CD14-positive monocyte (primary cell): Measurements from ENCODE around the gene ZSCAN23. TPM values are rescaled to one million over a fixed set of nuclear protein-coding genes. Genes with fewer than 3 reads are reported as not detected.

Source experiments
- DNase-seq, 3 donors: peaks; one replicate each; pipeline ENCODE4 v3.0.0-alpha.2; 2011 to 2022
- H2AFZ ChIP-seq: 2 replicates; pipeline ENCODE4 v1.6.0; 2012; ENCODE audit warnings: mild to moderate bottlenecking, low read depth, low read length, inconsistent platforms; ENCODE audit not compliant: insufficient read depth, poor library complexity, severe bottlenecking
- H3K27ac ChIP-seq, 2 donors: 1 replicate in 1 of 2; 2 replicates in 1 of 2; pipeline ENCODE4 v1.5.1; 2012 to 2013; ENCODE audit warnings: low read length in 2 of 2, control low read depth in 1 of 2, inconsistent platforms in 1 of 2, low read depth in 1 of 2, mild to moderate bottlenecking in 1 of 2
- H3K27me3 ChIP-seq, 2 donors: one replicate each; pipeline versions ENCODE4 v1.6.0 to v1.6.1; 2011 to 2013; ENCODE audit warnings: low read length in 2 of 2; ENCODE audit not compliant: control insufficient read depth in 2 of 2, insufficient read depth in 2 of 2
- H3K36me3 ChIP-seq, 2 donors: replicated peaks in 1 of 2; 1 replicate in 1 of 2; 2 replicates in 1 of 2; pipeline versions ENCODE4 v1.5.1 to v1.6.1; 2012 to 2013; ENCODE audit warnings: low read length in 2 of 2, control low read depth in 1 of 2, inconsistent platforms in 1 of 2, mild to moderate bottlenecking in 1 of 2; ENCODE audit not compliant: insufficient read depth in 2 of 2, control insufficient read depth in 1 of 2
- H3K4me1 ChIP-seq, 2 donors: 1 replicate in 1 of 2; 2 replicates in 1 of 2; pipeline versions ENCODE4 v1.5.1 to v1.6.1; 2012 to 2013; ENCODE audit warnings: low read length in 2 of 2, control low read depth in 1 of 2, inconsistent platforms in 1 of 2, mild to moderate bottlenecking in 1 of 2, moderate library complexity in 1 of 2; ENCODE audit not compliant: insufficient read depth in 2 of 2, control insufficient read depth in 1 of 2
- H3K4me2 ChIP-seq: replicated peaks from 2 replicates; pipeline ENCODE3; 2012; ENCODE audit warnings: low read length, moderate library complexity, mild to moderate bottlenecking; ENCODE audit not compliant: poor library complexity, severe bottlenecking; ENCODE audit errors: extremely low read depth
- H3K4me3 ChIP-seq, 3 experiments: fragments of 200-600 bp in 1 of 3; sonication (generic) in 1 of 3; replicated peaks in 1 of 3; 1 replicate in 2 of 3; 2 replicates in 1 of 3; pipeline ENCODE4 v1.5.1; 2011 to 2013; ENCODE audit warnings: low read length in 3 of 3, mild to moderate bottlenecking in 3 of 3, control low read depth in 2 of 3, low read depth in 2 of 3, inconsistent platforms in 1 of 3, moderate library complexity in 1 of 3
- H3K79me2 ChIP-seq: 2 replicates; pipeline ENCODE4 v1.6.0; 2012; ENCODE audit warnings: mild to moderate bottlenecking, control low read depth, inconsistent platforms, low read length, moderate library complexity; ENCODE audit not compliant: insufficient read depth
- H3K9ac ChIP-seq: 2 replicates; pipeline ENCODE4 v1.6.0; 2017; ENCODE audit warnings: low read length, mild to moderate bottlenecking; ENCODE audit not compliant: insufficient read depth, poor library complexity, severe bottlenecking
- H3K9me3 ChIP-seq, 2 donors: replicated peaks in 1 of 2; 1 replicate in 1 of 2; 2 replicates in 1 of 2; pipeline versions ENCODE4 v1.5.1 to v1.6.1; 2012 to 2013; ENCODE audit warnings: low read length in 2 of 2, control low read depth in 1 of 2; ENCODE audit not compliant: control insufficient read depth in 1 of 2, insufficient read depth in 1 of 2
- H4K20me1 ChIP-seq: 2 replicates; pipeline ENCODE4 v1.6.0; 2012; ENCODE audit warnings: mild to moderate bottlenecking, low read length, control low read depth, moderate library complexity; ENCODE audit not compliant: insufficient read depth
- H3K27ac Mint-ChIP-seq, 7 donors: one replicate each; pipeline ENCODE4 v1.8.0; 2020; ENCODE audit warnings: mild to moderate bottlenecking in 7 of 7, mixed read lengths in 7 of 7, moderate library complexity in 6 of 7, inconsistent platforms in 2 of 7
- H3K27me3 Mint-ChIP-seq, 3 donors: one replicate each; pipeline ENCODE4 v1.8.0; 2021 to 2022; ENCODE audit warnings: low read depth in 3 of 3, mild to moderate bottlenecking in 3 of 3, mixed read lengths in 3 of 3, moderate library complexity in 3 of 3, inconsistent platforms in 1 of 3
- H3K36me3 Mint-ChIP-seq, 2 donors: one replicate each; pipeline ENCODE4 v1.8.0; 2020; ENCODE audit warnings: mixed read lengths in 2 of 2, inconsistent platforms in 1 of 2, mild to moderate bottlenecking in 1 of 2
- H3K4me1 Mint-ChIP-seq: one replicate; pipeline ENCODE4 v1.8.0; 2020; ENCODE audit warnings: mild to moderate bottlenecking, mixed read lengths
- H3K4me3 Mint-ChIP-seq, 2 donors: one replicate each; pipeline ENCODE4 v1.8.0; 2020; ENCODE audit warnings: mild to moderate bottlenecking in 2 of 2, mixed read lengths in 2 of 2, moderate library complexity in 1 of 2
- H3K9me3 Mint-ChIP-seq, 7 donors: one replicate each; pipeline ENCODE4 v1.8.0; 2020 to 2022; ENCODE audit warnings: mixed read lengths in 7 of 7, mild to moderate bottlenecking in 6 of 7, moderate library complexity in 6 of 7, inconsistent platforms in 2 of 7
- WGBS: methylation state at CpG from one replicate; pipeline ENCODE4 v1.1.5; 2013; ENCODE audit warnings: missing lambda C conversion rate; ENCODE audit not compliant: insufficient coverage; 5-methylcytosine and 5-hydroxymethylcytosine counted together
- intact Hi-C, 2 donors: fragments of 100-400 bp; cut with micrococcal nuclease; formaldehyde crosslinking; loops; one replicate each; pipeline versions ENCODE4 v1.15.0 to v1.15.1; 2023
- polyA plus RNA-seq, 3 donors: library from polyadenylated mRNA; depleted of rRNA in 1 of 3; unstranded in 2 of 3; stranded (reverse) in 1 of 3; fragments of 300-500 nt in 2 of 3; fragments of >200 nt in 1 of 3; fragmentation: Illumina TruSeq in 2 of 3; gene quantifications; 1 replicate in 2 of 3; 2 replicates in 1 of 3; pipeline ENCODE4 v1.2.3, GENCODE V29; 2012 to 2021
- TF ChIP-seq, protein P1 (sequence below): fragments of 200-600 bp; IDR thresholded peaks from one replicate; pipeline ENCODE4 v1.8.0; 2022; ENCODE audit warnings: antibody characterized with exemption, mild to moderate bottlenecking

Gene ZSCAN23
- polyA plus RNA-seq, 3 donors: not detected

DNA sequence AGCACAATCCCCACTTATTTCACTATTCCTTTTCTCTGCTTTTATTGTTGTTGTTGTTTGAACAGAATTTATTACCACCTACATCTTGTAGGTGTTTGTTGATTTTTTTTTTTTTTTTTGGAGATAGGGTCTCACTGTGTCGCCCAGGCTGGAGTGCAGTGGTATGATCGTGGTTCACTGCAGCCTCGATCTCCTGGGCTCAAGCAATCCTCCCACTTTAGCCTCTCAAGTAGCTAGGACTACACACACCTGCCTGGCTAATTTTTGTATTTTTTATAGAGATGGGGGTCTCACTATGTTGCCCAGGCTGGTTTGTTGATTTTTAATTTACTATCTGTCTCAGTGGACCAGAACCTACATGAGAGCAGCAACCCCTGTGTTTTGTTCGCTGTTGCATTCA lies 47.4 kb downstream of the ZSCAN23 start:
- Mint-ChIP-seq H3K4me3 (no peak overlapping the region), H3K36me3 (peaks cover 44 to 50% of the 10 kb centered on the region in 2 donors), H3K27ac (no peak overlapping the region), H3K9me3 (peaks cover 0 to 6% (median 4%) of the 10 kb centered on the region in 7 donors), H3K4me1 (peaks cover 32% of the 10 kb centered on the region), H3K27me3 (peaks cover 8 to 9% (median 8%) of the 10 kb centered on the region in 3 donors)
- DNase-seq: no peak
- peaks cover 2 to 8% of the 10 kb centered on the region in 2 donors for H3K27me3 ChIP-seq
- intact Hi-C loops: no loop called here
- no CpG with 5 or more reads among the region's 4 CpGs for WGBS
- peaks cover 11 to 21% of the 10 kb centered on the region in 2 donors for H3K4me1 ChIP-seq
- no peaks in the 10 kb centered on the region for H3K9me3 ChIP-seq
- H3K4me2 ChIP-seq: no peak overlapping the region
- no peak overlapping the region for H3K27ac ChIP-seq
- no peak overlapping the region for H2AFZ ChIP-seq
- TF ChIP-seq, protein P1, sequence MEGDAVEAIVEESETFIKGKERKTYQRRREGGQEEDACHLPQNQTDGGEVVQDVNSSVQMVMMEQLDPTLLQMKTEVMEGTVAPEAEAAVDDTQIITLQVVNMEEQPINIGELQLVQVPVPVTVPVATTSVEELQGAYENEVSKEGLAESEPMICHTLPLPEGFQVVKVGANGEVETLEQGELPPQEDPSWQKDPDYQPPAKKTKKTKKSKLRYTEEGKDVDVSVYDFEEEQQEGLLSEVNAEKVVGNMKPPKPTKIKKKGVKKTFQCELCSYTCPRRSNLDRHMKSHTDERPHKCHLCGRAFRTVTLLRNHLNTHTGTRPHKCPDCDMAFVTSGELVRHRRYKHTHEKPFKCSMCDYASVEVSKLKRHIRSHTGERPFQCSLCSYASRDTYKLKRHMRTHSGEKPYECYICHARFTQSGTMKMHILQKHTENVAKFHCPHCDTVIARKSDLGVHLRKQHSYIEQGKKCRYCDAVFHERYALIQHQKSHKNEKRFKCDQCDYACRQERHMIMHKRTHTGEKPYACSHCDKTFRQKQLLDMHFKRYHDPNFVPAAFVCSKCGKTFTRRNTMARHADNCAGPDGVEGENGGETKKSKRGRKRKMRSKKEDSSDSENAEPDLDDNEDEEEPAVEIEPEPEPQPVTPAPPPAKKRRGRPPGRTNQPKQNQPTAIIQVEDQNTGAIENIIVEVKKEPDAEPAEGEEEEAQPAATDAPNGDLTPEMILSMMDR: no peak
- H3K4me3 ChIP-seq: no peak overlapping the region
- peaks cover 9% of the 10 kb centered on the region for H3K79me2 ChIP-seq
- no peaks in the 10 kb centered on the region for H4K20me1 ChIP-seq
- H3K9ac ChIP-seq: no peak overlapping the region
- H3K36me3 ChIP-seq: peaks cover 21 to 45% of the 10 kb centered on the region in 2 donors

DNA sequence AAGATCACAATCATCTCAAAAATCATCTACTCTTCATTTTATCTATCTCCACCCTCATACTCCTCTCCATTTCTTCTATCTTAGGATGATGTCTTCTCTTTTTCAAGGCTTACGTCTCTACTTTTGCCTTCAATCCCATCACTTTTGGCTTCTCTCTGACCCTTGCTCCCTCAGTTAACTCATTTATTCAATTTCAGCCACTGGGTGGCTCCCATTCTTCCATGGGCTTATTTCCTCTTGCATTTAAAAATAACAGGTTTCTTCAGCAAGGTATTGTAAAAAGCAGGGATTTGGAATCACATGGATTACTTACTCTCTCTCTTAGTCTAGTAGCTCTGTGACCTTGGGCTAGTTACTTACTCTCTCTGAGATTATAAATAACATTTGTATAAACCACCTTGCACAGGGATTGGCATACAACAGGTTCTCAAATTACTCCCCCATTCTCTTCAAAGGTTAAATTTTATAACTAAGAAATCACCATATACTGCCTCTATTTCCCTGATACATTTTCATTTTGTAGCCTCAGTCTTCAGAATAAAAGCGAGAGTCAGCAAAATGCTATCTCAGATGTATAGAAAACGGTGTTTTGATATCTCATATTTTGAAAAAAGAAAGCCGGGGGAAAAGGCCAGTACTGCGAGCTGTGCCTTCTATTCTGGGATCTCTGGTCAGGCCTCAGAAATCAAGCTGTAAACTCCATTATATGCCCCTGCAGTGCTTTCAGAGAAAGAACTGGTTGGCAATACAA lies 49.2 kb downstream of the ZSCAN23 start:
- Histone ChIP-seq H3K4me3 (no peak overlapping the region), H3K9ac (no peak overlapping the region), H3K36me3 (peaks cover 39 to 63% of the 10 kb centered on the region in 2 donors), H3K27ac (no peak overlapping the region), H3K4me2 (no peak overlapping the region), H3K79me2 (peaks cover 7% of the 10 kb centered on the region), H2AFZ (no peak overlapping the region), H4K20me1 (no peaks in the 10 kb centered on the region), H3K9me3 (no peaks in the 10 kb centered on the region), H3K27me3 (no peaks in the 10 kb centered on the region), H3K4me1 (peaks cover 6 to 12% of the 10 kb centered on the region in 2 donors)
- Mint-ChIP-seq H3K4me1 (peaks cover 21% of the 10 kb centered on the region), H3K27ac (no peak overlapping the region), H3K9me3 (no peaks in the 10 kb centered on the region), H3K27me3 (peaks cover 0 to 2% (median 0%) of the 10 kb centered on the region in 3 donors), H3K4me3 (no peak overlapping the region), H3K36me3 (peaks cover 53 to 59% of the 10 kb centered on the region in 2 donors)
- intact Hi-C loops: no loop called here
- no peak for DNase-seq
- TF ChIP-seq, protein P1: no peak
- WGBS: 88% methylated on average over 5 of the region's 5 CpGs
